Renal pelvis (tissue), 12 donors: ENCODE measurements around the gene SPTSSB. TPM values are rescaled to one million over a fixed set of nuclear protein-coding genes. Genes with fewer than 3 reads are reported as not detected.

Experiments used
- DNase-seq: peaks from one replicate; pipeline ENCODE4 v3.0.0-alpha.2; 2013
- long read RNA-seq, 16 experiments: transcript quantifications; one replicate each; lab custom pipeline, GENCODE V29; 2026
- polyA plus RNA-seq, 3 donors: library from polyadenylated mRNA; unstranded; fragments of 120-200 nt; gene quantifications; one replicate each; pipeline ENCODE4 v1.2.1, GENCODE V29; 2013; ENCODE audit not compliant: insufficient read length in 3 of 3

The SPTSSB gene, protein sequence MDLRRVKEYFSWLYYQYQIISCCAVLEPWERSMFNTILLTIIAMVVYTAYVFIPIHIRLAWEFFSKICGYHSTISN
- 1 to 10 TPM; 3.0 to 4.1 (median 3.6) TPM for polyA plus RNA-seq
- long read RNA-seq, donor 1, partial matches to known transcripts: 0 of 2 reads
- long read RNA-seq, donor 1, other reads (novel, unspliced or antisense): 0 of 2 reads
- long read RNA-seq, donor 2, partial matches to known transcripts: 0 of 1 reads
- long read RNA-seq, donor 2, other reads (novel, unspliced or antisense): 0 of 1 reads
- long read RNA-seq, donor 3, partial matches to known transcripts: 0 of 3 reads
- long read RNA-seq, donor 3, other reads (novel, unspliced or antisense): 0 of 3 reads
- long read RNA-seq, donor 4: 0 reads
- long read RNA-seq, donor 5, partial matches to known transcripts: 0 of 3 reads
- long read RNA-seq, donor 5, other reads (novel, unspliced or antisense): 0 of 3 reads
- long read RNA-seq, donor 6, partial matches to known transcripts: 0 of 4 reads
- long read RNA-seq, donor 6, other reads (novel, unspliced or antisense): 0 of 4 reads
- long read RNA-seq, donor 7, transcript SPTSSB-201 (3 exons, 3,103 nt): major isoform, 8 of 10 reads
- long read RNA-seq, donor 7, partial matches to known transcripts: 0 of 10 reads
- long read RNA-seq, donor 7, other reads (novel, unspliced or antisense): 0 of 10 reads
- long read RNA-seq, donor 8: 0 reads
- long read RNA-seq, donor 9, partial matches to known transcripts: 0 of 5 reads
- long read RNA-seq, donor 9, other reads (novel, unspliced or antisense): 0 of 5 reads
- long read RNA-seq, donor 10, partial matches to known transcripts: 0 of 4 reads
- long read RNA-seq, donor 10, other reads (novel, unspliced or antisense): 0 of 4 reads
- long read RNA-seq, donor 11, partial matches to known transcripts: 0 of 1 reads
- long read RNA-seq, donor 11, other reads (novel, unspliced or antisense): 0 of 1 reads
- long read RNA-seq, donor 12, partial matches to known transcripts: 0 of 1 reads
- long read RNA-seq, donor 12, other reads (novel, unspliced or antisense): 0 of 1 reads
- long read RNA-seq, donor 13, partial matches to known transcripts: 0 of 2 reads
- long read RNA-seq, donor 13, other reads (novel, unspliced or antisense): 0 of 2 reads
- long read RNA-seq, donor 14: 0 reads
- long read RNA-seq, donor 15, partial matches to known transcripts: 0 of 5 reads
- long read RNA-seq, donor 15, other reads (novel, unspliced or antisense): 0 of 5 reads
- long read RNA-seq, donor 16, partial matches to known transcripts: 0 of 1 reads
- long read RNA-seq, donor 16, other reads (novel, unspliced or antisense): 0 of 1 reads

- DNase-seq: peak; percentile 63
Observed at GRCh38 chr3:161371441-161372320, at the start of gene SPTSSB. Gene SPTSSB (minus strand): TSS chr3:161371517. CDS start chr3:161346323, 25,194 bp downstream.

- DNase-seq: peak; percentile 47
Observed at GRCh38 chr3:161420746-161421145, 49.4 kb upstream of the SPTSSB start.

DNA sequence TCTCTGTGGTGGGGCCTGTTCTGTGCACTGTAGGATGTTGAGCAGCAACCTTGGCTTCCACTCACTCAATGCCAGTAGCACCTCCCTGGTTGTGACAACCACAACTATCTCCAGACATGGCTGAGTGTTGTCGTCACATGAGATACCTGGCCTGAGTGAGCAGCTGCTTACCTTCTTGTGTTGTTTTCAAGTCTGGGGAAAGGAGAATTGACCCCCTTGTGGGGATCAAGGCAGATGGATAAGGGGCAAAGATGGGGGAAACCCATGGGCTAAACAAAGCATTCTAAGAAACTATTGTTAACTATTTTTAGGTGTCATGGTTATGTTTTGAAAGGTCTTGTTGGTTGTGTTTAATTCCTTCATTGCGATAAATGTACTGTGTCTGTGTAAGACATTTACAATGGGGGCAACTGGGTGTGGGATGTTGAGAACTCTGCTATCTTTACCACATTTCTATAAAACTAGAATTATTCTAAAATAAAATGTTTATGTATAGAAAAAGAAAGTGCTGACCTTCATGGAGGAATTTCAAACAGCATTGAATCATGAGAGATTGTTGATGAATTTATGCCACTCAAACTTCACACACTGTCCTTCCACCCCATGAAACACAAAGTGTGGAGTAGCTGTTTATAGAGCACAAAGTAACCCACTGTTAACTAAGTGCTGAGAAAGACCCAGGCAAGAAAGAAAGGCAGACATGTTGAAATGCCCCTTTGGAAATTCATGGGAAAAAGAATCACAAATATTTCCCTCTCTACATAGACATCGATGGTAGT is 48.4 kb upstream of the SPTSSB start:
- DNase-seq: no peak

- DNase-seq: peak; percentile 46
Observed at GRCh38 chr3:161415506-161416231, 44.4 kb upstream of the SPTSSB start.

GRCh38 chr3:161414907-161415306 is 43.6 kb upstream of the SPTSSB start:
- DNase-seq: no peak

- no peak for DNase-seq
Observed at GRCh38 chr3:161413855-161414210, 42.5 kb upstream of the SPTSSB start.

DNA sequence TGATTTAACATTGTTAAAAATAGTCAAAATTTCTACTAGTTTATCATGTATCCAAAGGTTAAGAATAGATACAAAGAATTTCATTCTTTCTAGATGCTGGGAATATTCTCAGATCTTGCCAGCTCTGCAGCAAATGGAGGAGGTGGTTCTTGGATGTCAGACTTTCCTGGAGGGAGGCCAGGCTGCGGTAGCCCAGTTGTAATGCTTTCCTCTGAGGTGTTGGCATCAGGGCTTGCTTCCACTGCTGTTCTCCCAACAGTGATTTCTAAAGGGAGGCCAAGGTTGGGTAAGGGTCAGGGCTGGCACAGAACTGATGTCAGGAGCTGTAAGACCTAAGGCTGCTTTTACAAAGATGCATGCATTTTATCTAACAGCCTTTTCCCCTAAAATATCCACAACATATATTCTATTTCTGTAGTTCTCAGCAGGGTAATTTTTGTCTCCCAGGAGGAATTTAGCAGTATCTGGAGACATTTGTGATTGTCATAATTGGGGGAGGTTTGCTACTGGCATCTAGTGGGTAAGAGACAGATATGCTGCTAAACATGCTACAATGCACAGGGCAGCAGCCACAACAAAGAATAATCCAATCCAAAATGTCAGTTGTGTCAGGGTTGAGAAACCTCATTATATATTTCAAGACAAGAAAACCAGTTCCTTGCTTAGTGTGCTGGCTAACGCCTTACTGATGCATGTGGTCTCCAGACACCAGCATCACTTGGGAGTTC is 42.0 kb upstream of the SPTSSB start:
- no peak for DNase-seq

DNA sequence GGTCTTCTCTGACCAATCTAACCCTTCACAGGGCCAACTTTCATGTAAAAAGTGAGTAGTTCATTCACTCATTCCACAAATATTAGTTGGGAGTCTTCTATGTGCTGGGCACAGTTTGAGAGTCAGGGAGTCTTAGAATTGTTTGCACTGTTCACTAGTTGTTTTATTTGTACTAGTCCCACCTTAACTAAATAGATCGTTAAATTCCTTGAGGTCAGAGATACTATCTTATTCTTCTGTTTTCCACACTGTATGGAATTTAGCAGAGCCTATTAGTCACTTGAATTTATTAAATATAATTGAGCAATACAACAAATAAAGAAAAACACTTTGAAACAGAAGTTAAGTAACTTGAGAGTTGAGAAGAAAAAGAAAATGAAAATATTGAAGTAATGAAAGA is 40.8 kb upstream of the SPTSSB start:
- no peak for DNase-seq

- no peak for DNase-seq
Observed at GRCh38 chr3:161409858-161410257, 38.5 kb upstream of the SPTSSB start.

GRCh38 chr3:161409069-161409468 is 37.8 kb upstream of the SPTSSB start:
- DNase-seq: peak; percentile 51

- DNase-seq: no peak
Observed at GRCh38 chr3:161406594-161407555, 35.6 kb upstream of the SPTSSB start.

GRCh38 chr3:161405836-161406235 is 34.5 kb upstream of the SPTSSB start:
- DNase-seq: no peak

GRCh38 chr3:161405087-161405486 is 33.8 kb upstream of the SPTSSB start:
- DNase-seq: no peak

DNA sequence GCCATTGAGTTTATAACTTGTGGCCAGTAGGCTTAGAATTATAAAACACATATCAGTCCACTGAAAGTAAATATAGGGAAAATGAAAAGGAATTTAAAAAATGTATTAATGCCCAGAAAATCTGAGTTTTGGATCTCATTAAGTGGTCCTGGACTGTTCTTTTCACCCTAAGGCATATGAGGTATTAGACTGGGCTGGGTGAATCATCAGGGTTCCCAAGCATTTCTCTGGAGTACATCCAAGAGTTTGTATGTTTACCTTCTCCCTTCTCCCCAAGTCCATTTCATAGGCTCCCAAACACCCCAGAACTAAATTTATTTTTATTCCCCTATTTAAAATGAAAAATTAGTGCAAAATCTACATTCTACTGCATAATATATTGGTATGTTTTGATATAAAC is 31.9 kb upstream of the SPTSSB start:
- DNase-seq: no peak

- no peak for DNase-seq
Observed at GRCh38 chr3:161401389-161401788, 30.1 kb upstream of the SPTSSB start.

GRCh38 chr3:161400650-161401049 is 29.3 kb upstream of the SPTSSB start:
- DNase-seq: no peak
